ENCODE measurements around the gene SYNE1. TPM values are rescaled to one million over a fixed set of nuclear protein-coding genes. Genes with fewer than 3 reads are reported as not detected.
"Not testable (repeated sequence)": the region's sequence is repeated elsewhere in the genome, so short reads cannot be mapped to it uniquely, and the experiment has no call there.

Gene SYNE1
- total and polyA plus RNA-seq, 10 of the 15 experiments (the other 5 are each of a cell fraction or from before 2014, with no cell fraction given) = 2.3 to 28.7 (median 14.1) TPM

DNA sequence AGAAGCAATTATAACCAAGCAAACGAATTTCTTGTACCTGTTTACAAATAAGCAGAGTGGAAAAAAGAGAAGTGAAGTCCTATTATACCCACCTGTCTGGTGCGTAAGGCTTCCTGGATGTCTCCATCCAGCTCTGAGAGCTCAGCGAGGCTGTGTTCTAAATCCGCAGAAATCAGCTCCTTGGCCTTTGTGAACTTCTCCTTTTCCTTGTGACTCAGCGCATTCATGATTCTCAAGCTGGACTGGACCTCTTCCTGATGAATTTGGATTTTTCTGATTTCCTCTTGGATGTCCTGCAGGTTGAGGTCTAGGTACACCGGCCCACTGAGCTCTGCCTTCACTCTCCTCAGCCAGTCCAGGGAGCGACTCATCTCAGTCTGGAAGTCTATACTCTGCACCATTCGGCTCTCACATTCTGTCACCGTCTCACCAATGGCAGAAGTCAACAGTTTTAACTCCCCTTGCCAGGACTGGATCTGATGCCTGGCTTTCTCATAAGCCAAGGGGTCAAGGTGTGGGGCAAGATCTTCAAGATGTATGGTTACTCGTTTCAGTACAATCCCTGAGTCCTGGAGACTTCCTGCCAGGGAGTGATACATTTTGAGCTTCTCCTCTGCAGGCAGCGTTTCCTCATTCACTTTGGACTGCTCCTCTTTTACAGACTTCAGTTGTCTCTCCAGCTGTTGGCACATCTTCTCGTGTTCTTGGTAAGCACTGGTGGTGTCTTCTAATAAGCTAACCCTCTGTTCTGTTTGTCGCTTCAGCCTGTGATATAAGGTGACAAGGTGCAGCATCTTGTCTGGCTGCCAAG lies 307.3 kb downstream of the SYNE1 start:
- Histone ChIP-seq H3K36me3 (ENCODE audit: control insufficient read depth in 2 of 2, insufficient read depth in 2 of 2, low read length in 1 of 2) (no peaks in the 10 kb centered on the region), H3K4me3 (no peak overlapping the region)
- in situ Hi-C loops (cut with MboI) = no loop called here

DNA sequence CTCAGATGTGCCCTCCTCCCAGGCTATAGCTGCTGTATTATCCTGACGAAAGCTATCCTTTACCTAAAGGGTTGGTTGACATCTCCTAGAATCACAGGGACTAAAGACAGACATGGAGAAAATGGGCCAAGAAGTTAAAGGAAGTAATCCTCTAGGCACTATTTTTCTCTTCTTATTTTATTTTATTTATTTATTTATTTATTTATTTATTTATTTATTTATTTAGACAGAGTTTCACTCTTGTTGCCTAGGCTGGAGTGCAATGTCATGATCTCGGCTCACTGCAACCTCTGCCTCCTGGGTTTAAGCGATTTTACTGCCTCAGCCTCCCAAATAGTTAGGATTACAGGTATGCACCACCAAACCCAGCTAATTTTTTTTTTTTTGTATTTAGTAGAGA lies 309.0 kb downstream of the SYNE1 start:
- SMC1A ChIA-PET (ENCODE audit: uncharacterized antibody, unreplicated experiment); H3K4me1 ChIP-seq (ENCODE audit: control insufficient read depth, insufficient read depth, low read length); H3K9me3 ChIP-seq (replicated peaks; ENCODE audit: control insufficient read depth, insufficient read depth, low read length); ATAC-seq; H2AFZ ChIP-seq (ENCODE audit: control insufficient read depth, low read depth, low read length); H4K20me1 ChIP-seq (ENCODE audit: control insufficient read depth, insufficient read depth); H3K79me2 ChIP-seq (ENCODE audit: control insufficient read depth, insufficient read depth, low read length); in situ Hi-C loops (cut with MboI); H3K9ac ChIP-seq (ENCODE audit: control insufficient read depth, insufficient read depth, low read length); H3K27ac ChIP-seq (ENCODE audit: control insufficient read depth, insufficient read depth); DNase-seq (ENCODE audit: low read depth, low spot score); H3K27me3 ChIP-seq (replicated peaks in 1 of 2; ENCODE audit: control insufficient read depth in 2 of 2, insufficient read depth in 2 of 2, low read length in 1 of 2); H3K4me3 ChIP-seq; H3K36me3 ChIP-seq (ENCODE audit: control insufficient read depth in 2 of 2, insufficient read depth in 2 of 2, low read length in 1 of 2); BruUV-seq (replicated peaks); intact Hi-C loops (cut with micrococcal nuclease; ENCODE audit: unreplicated experiment); POLR2A ChIA-PET; H3K4me2 ChIP-seq (ENCODE audit: control insufficient read depth, insufficient read depth); FAIRE-seq: not testable (repeated sequence)
- RAD21 ChIA-PET (ENCODE audit: unreplicated experiment) = interaction anchor here (2.0 kb wide), 1 partner anchor 11 kb away, joined by 6 read pairs; no protein-coding TSS in a partner anchor
- CTCF ChIA-PET = interaction anchor here (1.3 kb wide), 1 partner anchor 10 kb away, joined by 8 read pairs; no protein-coding TSS in a partner anchor
- 92% methylated on average over 3 of the region's 3 CpGs for WGBS (ENCODE audit: insufficient coverage, insufficient replicate concordance, low lambda C conversion rate, missing lambda C conversion rate)

More for the DNA sequence above, 307.3 kb downstream of the SYNE1 start:
- TF ChIP-seq, protein P1, sequence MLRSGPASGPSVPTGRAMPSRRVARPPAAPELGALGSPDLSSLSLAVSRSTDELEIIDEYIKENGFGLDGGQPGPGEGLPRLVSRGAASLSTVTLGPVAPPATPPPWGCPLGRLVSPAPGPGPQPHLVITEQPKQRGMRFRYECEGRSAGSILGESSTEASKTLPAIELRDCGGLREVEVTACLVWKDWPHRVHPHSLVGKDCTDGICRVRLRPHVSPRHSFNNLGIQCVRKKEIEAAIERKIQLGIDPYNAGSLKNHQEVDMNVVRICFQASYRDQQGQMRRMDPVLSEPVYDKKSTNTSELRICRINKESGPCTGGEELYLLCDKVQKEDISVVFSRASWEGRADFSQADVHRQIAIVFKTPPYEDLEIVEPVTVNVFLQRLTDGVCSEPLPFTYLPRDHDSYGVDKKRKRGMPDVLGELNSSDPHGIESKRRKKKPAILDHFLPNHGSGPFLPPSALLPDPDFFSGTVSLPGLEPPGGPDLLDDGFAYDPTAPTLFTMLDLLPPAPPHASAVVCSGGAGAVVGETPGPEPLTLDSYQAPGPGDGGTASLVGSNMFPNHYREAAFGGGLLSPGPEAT (IDR thresholded peaks at IDR 0.05; ENCODE audit: low read depth) = no peak
- TF ChIP-seq NR2F1 (conservative IDR thresholded peaks at IDR 0.05) (no peak), RUNX3 (IDR thresholded peaks at IDR 0.05; ENCODE audit: low read length) (no peak), SP1 (IDR thresholded peaks at IDR 0.05; ENCODE audit: low read depth, low read length) (no peak), HCFC1 (IDR thresholded peaks at IDR 0.05; ENCODE audit: low read length) (no peak), WRNIP1 (IDR thresholded peaks at IDR 0.05; ENCODE audit: borderline replicate concordance, low read depth, low read length) (no peak), TAF1 (IDR thresholded peaks at IDR 0.05; ENCODE audit: borderline replicate concordance, low read depth, low read length) (no peak)
- TF ChIP-seq, protein P2, sequence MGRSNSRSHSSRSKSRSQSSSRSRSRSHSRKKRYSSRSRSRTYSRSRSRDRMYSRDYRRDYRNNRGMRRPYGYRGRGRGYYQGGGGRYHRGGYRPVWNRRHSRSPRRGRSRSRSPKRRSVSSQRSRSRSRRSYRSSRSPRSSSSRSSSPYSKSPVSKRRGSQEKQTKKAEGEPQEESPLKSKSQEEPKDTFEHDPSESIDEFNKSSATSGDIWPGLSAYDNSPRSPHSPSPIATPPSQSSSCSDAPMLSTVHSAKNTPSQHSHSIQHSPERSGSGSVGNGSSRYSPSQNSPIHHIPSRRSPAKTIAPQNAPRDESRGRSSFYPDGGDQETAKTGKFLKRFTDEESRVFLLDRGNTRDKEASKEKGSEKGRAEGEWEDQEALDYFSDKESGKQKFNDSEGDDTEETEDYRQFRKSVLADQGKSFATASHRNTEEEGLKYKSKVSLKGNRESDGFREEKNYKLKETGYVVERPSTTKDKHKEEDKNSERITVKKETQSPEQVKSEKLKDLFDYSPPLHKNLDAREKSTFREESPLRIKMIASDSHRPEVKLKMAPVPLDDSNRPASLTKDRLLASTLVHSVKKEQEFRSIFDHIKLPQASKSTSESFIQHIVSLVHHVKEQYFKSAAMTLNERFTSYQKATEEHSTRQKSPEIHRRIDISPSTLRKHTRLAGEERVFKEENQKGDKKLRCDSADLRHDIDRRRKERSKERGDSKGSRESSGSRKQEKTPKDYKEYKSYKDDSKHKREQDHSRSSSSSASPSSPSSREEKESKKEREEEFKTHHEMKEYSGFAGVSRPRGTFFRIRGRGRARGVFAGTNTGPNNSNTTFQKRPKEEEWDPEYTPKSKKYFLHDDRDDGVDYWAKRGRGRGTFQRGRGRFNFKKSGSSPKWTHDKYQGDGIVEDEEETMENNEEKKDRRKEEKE (IDR thresholded peaks at IDR 0.05) = no peak
- SMC1A ChIA-PET (ENCODE audit: uncharacterized antibody, unreplicated experiment) = interaction anchor here (1.1 to 1.6 kb wide), 2 partner anchors 9 to 28 kb away, joined by 3 to 4 read pairs; no protein-coding TSS in a partner anchor
- CTCF ChIA-PET = interaction anchor here (0.6 to 1.4 kb wide), 4 partner anchors 9 to 41 kb away, joined by 3 to 6 read pairs (median 3); no protein-coding TSS in a partner anchor
- Histone ChIP-seq H3K79me2 (ENCODE audit: control insufficient read depth, insufficient read depth, low read length) (no peaks in the 10 kb centered on the region), H3K9me3 (replicated peaks; ENCODE audit: control insufficient read depth, insufficient read depth, low read length) (no peaks in the 10 kb centered on the region), H2AFZ (ENCODE audit: control insufficient read depth, low read depth, low read length) (no peak overlapping the region), H3K4me2 (ENCODE audit: control insufficient read depth, insufficient read depth) (no peak overlapping the region), H4K20me1 (ENCODE audit: control insufficient read depth, insufficient read depth) (no peaks in the 10 kb centered on the region), H3K9ac (ENCODE audit: control insufficient read depth, insufficient read depth, low read length) (no peak overlapping the region), H3K27me3 (replicated peaks in 1 of 2; ENCODE audit: control insufficient read depth in 2 of 2, insufficient read depth in 2 of 2, low read length in 1 of 2) (no peaks in the 10 kb centered on the region; a peak in 2 of 4 replicates), H3K4me1 (ENCODE audit: control insufficient read depth, insufficient read depth, low read length) (no peaks in the 10 kb centered on the region), H3K27ac (ENCODE audit: control insufficient read depth, insufficient read depth) (no peak overlapping the region)
- no peak for DNase-seq (ENCODE audit: low read depth, low spot score)
- WGBS (ENCODE audit: insufficient coverage, insufficient replicate concordance, low lambda C conversion rate, missing lambda C conversion rate) = 52% methylated on average over 13 of the region's 13 CpGs
- no peak for FAIRE-seq
- intact Hi-C loops (cut with micrococcal nuclease; ENCODE audit: unreplicated experiment) = no loop called here
- no TSS peak for BruUV-seq (replicated peaks)
- POLR2A ChIA-PET = interaction anchor here (0.6 kb wide), 1 partner anchor 46 kb away, joined by 6 read pairs; no protein-coding TSS in a partner anchor
- RAD21 ChIA-PET (ENCODE audit: unreplicated experiment) = interaction anchor here (1.1 kb wide), 1 partner anchor 9 kb away, joined by 5 read pairs; no protein-coding TSS in a partner anchor
- ATAC-seq = no peak
